Measurements from ENCODE around the gene MYO10.

Gene MYO10

GRCh38 chr5:16918156-16918555 is 17.9 kb downstream of the MYO10 start:
- no peak for DNase-seq (ENCODE audit: low read depth in 3 of 3, low spot score in 1 of 3)

GRCh38 chr5:16916262-16916878 is 19.7 kb downstream of the MYO10 start:
- DNase-seq (ENCODE audit: low read depth in 3 of 3, low spot score in 1 of 3), result no peak

GRCh38 chr5:16914584-16914983 is 21.5 kb downstream of the MYO10 start:
- no peak for DNase-seq (ENCODE audit: low read depth in 3 of 3, low spot score in 1 of 3)

- DNase-seq (ENCODE audit: low read depth in 3 of 3, low spot score in 1 of 3), result no peak
Observed at GRCh38 chr5:16914108-16914435, 22.0 kb downstream of the MYO10 start.

- no peak for DNase-seq (ENCODE audit: low read depth in 3 of 3, low spot score in 1 of 3)
Observed at GRCh38 chr5:16913187-16914107, 22.6 kb downstream of the MYO10 start.

GRCh38 chr5:16912080-16912479 is 24.0 kb downstream of the MYO10 start:
- no peak for DNase-seq (ENCODE audit: low read depth in 3 of 3, low spot score in 1 of 3)

- DNase-seq (ENCODE audit: low read depth in 3 of 3, low spot score in 1 of 3), result no peak
Observed at GRCh38 chr5:16909464-16909863, 26.6 kb downstream of the MYO10 start.

- no peak for DNase-seq (ENCODE audit: low read depth in 3 of 3, low spot score in 1 of 3)
Observed at GRCh38 chr5:16907270-16907669, 28.8 kb downstream of the MYO10 start.

- DNase-seq (ENCODE audit: low read depth in 3 of 3, low spot score in 1 of 3), result no peak
Observed at GRCh38 chr5:16906255-16906654, 29.8 kb downstream of the MYO10 start.

- DNase-seq (ENCODE audit: low read depth in 3 of 3, low spot score in 1 of 3), result no peak
Observed at GRCh38 chr5:16903480-16904300, 32.4 kb downstream of the MYO10 start.

- no peak for DNase-seq (ENCODE audit: low read depth in 3 of 3, low spot score in 1 of 3)
Observed at GRCh38 chr5:16902846-16903245, 33.2 kb downstream of the MYO10 start.

- DNase-seq (ENCODE audit: low read depth in 3 of 3, low spot score in 1 of 3), result no peak
Observed at GRCh38 chr5:16901021-16901644, 35.0 kb downstream of the MYO10 start.

GRCh38 chr5:16899171-16899570 is 36.9 kb downstream of the MYO10 start:
- DNase-seq (ENCODE audit: low read depth in 3 of 3, low spot score in 1 of 3), result no peak

GRCh38 chr5:16897800-16898199 is 38.3 kb downstream of the MYO10 start:
- no peak for DNase-seq (ENCODE audit: low read depth in 3 of 3, low spot score in 1 of 3)

GRCh38 chr5:16897284-16897704 is 38.8 kb downstream of the MYO10 start:
- no peak for DNase-seq (ENCODE audit: low read depth in 3 of 3, low spot score in 1 of 3)

GRCh38 chr5:16896767-16897166 is 39.3 kb downstream of the MYO10 start:
- no peak for DNase-seq (ENCODE audit: low read depth in 3 of 3, low spot score in 1 of 3)

- DNase-seq (ENCODE audit: low read depth in 3 of 3, low spot score in 1 of 3), result no peak
Observed at GRCh38 chr5:16894236-16895057, 41.6 kb downstream of the MYO10 start.

GRCh38 chr5:16891033-16891432 is 45.1 kb downstream of the MYO10 start:
- no peak for DNase-seq (ENCODE audit: low read depth in 3 of 3, low spot score in 1 of 3)

GRCh38 chr5:16889972-16890519 is 46.0 kb downstream of the MYO10 start:
- DNase-seq (ENCODE audit: low read depth in 3 of 3, low spot score in 1 of 3), result no peak
